Embryonic facial prominence (tissue), 1 donor: ENCODE results near the gene BCORL1.

Experiments
- DNase-seq: peaks from one replicate; pipeline ENCODE4 v3.0.0-alpha.2; 2016; ENCODE audit errors: extremely low spot score

The BCORL1 gene

GRCh38 chrX:129965166-129965565 lies 17.3 kb upstream of the BCORL1 start:
- DNase-seq, result no peak

- no peak for DNase-seq
Observed at GRCh38 chrX:129968968-129969367, 13.5 kb upstream of the BCORL1 start.

DNA sequence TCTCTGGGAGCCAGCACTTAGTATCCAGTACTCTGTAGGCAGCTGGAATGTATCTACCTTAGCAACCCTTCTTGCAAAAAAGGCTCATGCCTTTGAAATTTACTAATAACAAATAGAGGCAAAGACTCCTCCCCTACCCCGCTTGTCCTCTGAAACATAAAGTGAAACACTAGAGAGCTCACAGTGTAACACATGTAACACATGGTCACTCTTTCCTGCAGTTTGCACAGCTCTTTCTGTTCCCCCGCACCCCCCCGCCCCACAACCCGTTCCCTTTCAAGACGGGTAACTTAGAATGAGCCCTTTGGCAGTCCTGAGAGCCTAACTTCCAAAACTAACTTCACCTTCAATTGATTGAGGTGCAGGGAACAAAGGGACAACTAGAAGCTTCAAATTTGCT lies 6.0 kb upstream of the BCORL1 start:
- DNase-seq, result no peak

GRCh38 chrX:129979207-129979920 lies 3.1 kb upstream of the BCORL1 start:
- DNase-seq, result no peak

DNA sequence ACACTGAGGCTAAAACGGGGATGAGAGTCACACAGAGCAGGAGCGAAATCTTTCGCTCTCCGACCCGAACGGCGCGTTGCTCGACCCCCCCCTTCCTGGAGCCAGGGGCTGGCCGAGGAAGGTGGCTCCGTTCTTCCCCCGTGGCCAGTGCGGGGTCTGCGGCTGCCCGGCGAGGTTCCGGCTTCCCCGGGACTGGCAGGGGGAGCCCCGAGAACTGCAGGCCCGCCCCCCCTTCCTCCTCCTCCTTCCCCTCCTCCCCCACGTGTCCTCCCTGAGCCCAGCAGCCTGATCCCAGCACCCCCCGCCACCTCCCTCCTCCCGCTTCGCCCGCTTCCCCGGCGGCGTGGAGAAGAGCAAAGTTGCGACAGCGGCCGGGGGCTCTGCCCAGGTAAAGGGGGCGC lies 2.4 kb upstream of the BCORL1 start:
- DNase-seq, result no peak

GRCh38 chrX:129980540-129981199 lies 1.8 kb upstream of the BCORL1 start:
- DNase-seq, result no peak

- no peak for DNase-seq
Observed at GRCh38 chrX:129981200-129981553, 1.3 kb upstream of the BCORL1 start.

GRCh38 chrX:129981752-129982299 lies 609 bp upstream of the BCORL1 start:
- DNase-seq, result no peak

DNA sequence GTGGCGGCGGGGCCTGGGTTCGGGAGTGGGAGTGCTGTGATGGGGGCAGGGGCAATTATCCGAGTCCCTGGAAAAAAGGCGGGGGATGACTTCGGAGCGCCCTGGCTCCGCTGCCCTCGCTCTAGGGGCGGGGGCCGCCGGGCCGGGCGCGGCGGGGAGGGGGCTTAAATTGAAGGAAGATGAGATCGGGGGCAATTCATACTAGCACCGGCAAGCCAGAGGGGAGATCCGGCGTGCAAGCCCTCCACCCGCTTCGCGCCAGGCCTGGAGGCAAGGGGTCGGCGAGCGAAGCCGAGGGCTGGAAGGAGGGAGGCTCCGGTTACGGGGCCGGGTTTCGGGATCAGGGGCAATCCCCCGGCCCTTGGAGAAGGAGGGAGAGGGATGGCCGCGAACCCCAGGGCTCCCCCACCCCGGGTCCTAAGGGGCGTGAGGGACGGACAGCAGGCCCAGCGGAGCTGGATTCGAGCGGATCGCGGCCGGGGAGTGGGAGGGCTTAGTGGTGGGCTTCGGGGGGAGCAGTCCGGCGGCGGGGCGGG lies 1.2 kb downstream of the BCORL1 start:
- DNase-seq, result no peak

- DNase-seq, result no peak
Observed at GRCh38 chrX:129984111-129984958, 1.9 kb downstream of the BCORL1 start.

- no peak for DNase-seq
Observed at GRCh38 chrX:129987871-129988270, 5.4 kb downstream of the BCORL1 start.

DNA sequence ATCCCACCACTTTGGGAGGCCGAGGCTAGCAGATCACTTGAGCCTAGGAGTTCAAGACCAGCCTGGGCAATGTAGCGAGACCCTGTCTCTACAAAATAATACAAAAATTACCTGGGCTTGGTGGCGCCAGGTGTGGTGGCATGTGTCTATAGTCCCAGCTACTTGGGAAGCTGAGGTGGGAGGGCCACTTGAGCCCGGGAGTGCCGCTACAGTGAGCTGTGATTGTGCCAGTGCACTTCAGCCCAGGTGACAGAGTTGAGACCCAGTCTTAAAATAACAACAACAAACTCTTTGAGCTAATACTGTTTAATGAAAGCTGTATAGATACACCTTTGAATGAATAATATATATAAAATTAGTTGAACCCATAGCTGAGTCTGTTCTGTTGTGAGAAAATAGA lies 9.7 kb downstream of the BCORL1 start:
- no peak for DNase-seq

DNA sequence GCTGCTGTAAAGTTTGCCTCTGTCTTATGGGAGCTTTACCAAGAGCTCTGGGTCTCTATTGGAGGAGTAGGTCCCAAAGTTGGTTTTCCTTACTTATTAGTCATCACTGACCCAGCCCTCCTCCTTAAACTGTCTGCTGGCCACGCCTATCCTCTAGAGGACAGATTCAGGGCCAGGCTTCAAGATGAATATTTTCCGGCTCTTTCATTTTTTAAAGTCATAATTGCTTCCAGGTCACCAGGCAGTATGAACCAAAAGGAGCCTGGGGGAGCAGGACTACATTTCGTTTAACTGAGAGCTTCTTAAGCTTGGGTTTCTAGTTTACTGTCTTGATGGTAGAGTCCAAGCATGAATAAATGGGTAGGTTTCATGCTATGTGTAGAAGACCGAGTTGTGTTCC lies 13.7 kb downstream of the BCORL1 start:
- no peak for DNase-seq

DNA sequence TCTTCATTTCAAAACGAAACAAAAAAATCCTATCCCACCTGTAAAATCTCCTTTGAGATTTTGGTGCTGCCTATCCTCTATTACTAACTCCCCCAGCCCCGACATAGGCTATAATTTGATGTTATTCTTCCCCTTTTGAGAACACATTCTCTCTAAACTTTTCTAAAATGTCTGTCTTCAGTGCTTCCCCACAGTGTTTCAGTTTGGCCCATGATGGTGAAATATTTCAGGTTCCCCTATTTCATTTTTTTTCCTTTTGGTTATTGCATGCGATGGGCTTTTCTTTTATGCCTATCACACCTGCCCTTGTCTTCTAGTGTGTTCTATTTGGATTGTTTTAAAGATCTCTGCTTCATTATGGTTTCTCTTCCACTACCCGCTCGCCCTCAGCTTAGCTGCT lies 14.7 kb downstream of the BCORL1 start:
- DNase-seq, result no peak

DNA sequence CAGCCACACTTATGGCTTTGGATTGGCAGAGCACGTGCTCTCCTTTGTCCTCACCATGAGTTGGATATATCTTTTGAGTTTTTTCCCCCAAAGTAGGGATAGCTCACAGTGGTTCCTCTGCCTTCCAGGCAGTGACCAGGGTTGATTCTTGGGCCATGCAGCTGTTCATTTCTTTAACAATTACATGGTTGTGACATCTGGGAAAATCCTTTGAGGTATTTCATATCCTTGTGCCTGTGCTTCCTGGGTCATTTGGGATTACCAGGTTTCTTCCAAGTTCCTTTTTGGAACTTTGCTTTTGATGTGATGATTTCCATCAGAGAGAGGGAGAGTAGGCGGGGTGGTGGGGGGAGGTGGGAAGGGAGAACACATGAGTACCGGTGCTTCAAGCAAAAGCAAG lies 15.6 kb downstream of the BCORL1 start:
- DNase-seq, result no peak

- DNase-seq, result no peak
Observed at GRCh38 chrX:130001893-130002292, 19.5 kb downstream of the BCORL1 start.

DNA sequence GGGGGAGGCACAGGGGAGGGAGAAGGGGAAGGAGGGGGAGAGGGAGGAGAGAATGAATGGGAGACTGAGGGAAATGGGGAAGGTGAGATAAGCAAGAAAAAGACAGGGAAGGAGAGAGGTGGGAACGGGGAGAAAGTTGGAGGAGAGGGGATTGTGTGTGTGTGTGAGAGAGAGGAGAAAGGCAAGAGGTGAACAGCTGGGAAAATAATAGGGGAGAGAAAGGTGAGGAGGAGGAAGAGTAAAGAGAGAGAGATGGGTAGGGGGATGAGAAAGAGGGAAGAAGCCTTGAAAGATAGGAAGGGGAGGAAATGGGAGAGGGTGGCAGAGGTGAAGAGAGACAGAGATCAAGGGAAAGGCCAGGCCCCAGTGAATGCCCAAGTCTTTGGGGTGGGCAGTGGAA lies 20.1 kb downstream of the BCORL1 start:
- no peak for DNase-seq

DNA sequence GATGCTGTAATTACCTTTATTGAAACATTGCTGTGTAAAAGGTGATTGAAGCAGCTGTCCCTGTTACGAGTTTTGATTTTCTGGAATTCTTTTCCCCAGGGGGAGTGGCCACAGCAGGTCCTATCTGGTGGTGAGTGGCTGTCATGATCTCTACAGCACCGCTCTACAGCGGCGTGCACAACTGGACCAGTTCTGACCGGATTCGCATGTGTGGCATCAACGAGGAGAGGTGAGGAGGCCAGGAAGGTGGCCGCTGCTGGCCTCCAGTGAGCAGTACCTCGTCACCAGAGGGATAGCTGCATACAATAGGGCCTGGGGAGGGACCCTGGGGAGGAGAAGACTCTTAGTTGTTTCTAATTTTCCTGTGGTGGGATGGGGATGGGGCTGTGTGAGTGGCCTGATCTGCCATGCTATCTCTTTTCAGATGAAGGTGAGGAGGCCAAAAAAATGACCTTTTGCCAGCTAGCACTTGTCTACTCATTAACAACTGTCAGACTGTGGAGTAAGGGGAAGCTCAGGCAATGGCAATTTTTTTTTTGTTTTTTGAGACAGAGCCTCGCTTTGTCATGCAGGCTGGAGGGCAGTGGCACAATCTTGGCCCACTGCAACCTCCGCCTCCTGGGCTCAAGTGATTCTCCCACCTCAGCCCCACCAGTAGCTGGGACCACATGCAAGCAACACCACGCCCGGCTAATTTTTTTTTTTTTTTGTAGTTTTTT lies 22.8 kb downstream of the BCORL1 start:
- no peak for DNase-seq

DNA sequence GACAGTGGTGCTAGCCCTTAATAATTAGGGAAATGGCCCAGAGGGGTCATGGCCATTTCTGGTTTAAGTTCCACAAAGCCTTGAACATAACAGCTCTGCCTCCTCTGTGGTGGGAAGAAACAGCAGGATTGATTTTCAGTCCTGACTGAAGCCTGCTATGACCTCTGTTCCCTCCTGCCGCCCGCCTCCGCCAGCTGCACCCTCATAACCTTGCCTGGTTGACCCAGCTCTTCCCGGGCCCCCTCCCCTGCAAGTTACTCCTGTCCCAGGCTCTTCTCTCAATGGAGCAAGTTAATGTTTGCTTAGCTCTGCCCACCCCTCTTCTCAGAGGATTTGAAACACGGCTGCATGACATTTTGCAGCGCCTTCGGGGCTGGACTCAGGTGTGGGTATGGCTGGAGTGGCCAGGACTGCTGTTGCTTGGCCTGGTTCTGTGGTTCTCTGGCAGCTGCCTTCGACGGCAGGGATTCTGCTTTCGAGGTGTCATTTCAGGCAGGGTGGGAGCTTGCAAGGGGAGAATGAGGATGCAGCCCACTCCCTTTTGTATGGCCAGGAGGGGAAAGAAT lies 27.3 kb downstream of the BCORL1 start:
- no peak for DNase-seq

GRCh38 chrX:130012683-130013082 lies 30.2 kb downstream of the BCORL1 start:
- no peak for DNase-seq

- no peak for DNase-seq
Observed at GRCh38 chrX:130013661-130014060, 31.2 kb downstream of the BCORL1 start.
